K562 (cell line): Measurements from ENCODE around the gene BSN. TPM values are rescaled to one million over a fixed set of nuclear protein-coding genes. Genes with fewer than 3 reads are reported as not detected.

Experiments
- CXXC5 ChIP-seq: fragments of 250-450 bp; sonication (Bioruptor Pico); IDR thresholded peaks from 2 replicates; pipeline ENCODE4 v1.8.0; 2022; ENCODE audit warnings: inconsistent platforms, mild to moderate bottlenecking, moderate library complexity
- NR2C2 ChIP-seq, 2 experiments: fragments of 200-800 bp in 1 of 2; sonication (Bioruptor generic) in 1 of 2; sonication (generic) in 1 of 2; formaldehyde crosslinking in 1 of 2; IDR thresholded peaks; 2 replicates each; pipeline versions ENCODE4 v1.6.1 to v1.8.0; 2016 to 2022; ENCODE audit warnings: mild to moderate bottlenecking in 1 of 2, missing compliant biosample characterization in 1 of 2, missing genetic modification characterization in 1 of 2, missing genetic modification reagents in 1 of 2
- PTRF ChIP-seq: fragments of 450-650 bp; IDR thresholded peaks from 2 replicates; pipeline ENCODE4 v1.6.1; 2016; ENCODE audit warnings: mild to moderate bottlenecking, missing genetic modification characterization, missing compliant biosample characterization
- SIN3A ChIP-seq, 2 experiments: fragments of 150-350 bp in 1 of 2; IDR thresholded peaks; 2 replicates each; pipeline ENCODE4 v1.6.1; 2011 to 2016; ENCODE audit warnings: borderline replicate concordance in 2 of 2, low read depth in 2 of 2, low read length in 2 of 2, mild to moderate bottlenecking in 2 of 2, moderate library complexity in 2 of 2; ENCODE audit not compliant: control insufficient read depth in 1 of 2
- ZNF263 ChIP-seq: sonication (generic); formaldehyde crosslinking; IDR thresholded peaks from 2 replicates; pipeline ENCODE4 v1.8.0; 2022; ENCODE audit warnings: mild to moderate bottlenecking, missing genetic modification reagents, borderline replicate concordance
- polyA plus RNA-seq, 8 experiments: library from polyadenylated mRNA; depleted of rRNA in 4 of 8; stranded (reverse) in 5 of 8; unstranded in 3 of 8; fragments of >200 nt; fragmentation: Nextera tagmentation in 2 of 8; fragmentation: Illumina TruSeq in 1 of 8; extraction: Ambion mirVana in 2 of 8; extraction: Trizol in 1 of 8; gene quantifications; 2 replicates each; pipeline versions ENCODE4 v1.2.1 to v1.2.3, GENCODE V29; 2011 to 2014; ENCODE audit warnings: inconsistent platforms in 1 of 8, missing spikeins in 1 of 8
- total RNA-seq, 7 experiments: library from RNA; depleted of rRNA in 6 of 7; stranded (reverse); fragments of >200 nt in 6 of 7; fragmentation: Illumina TruSeq in 2 of 7; extraction: Trizol in 2 of 7; gene quantifications; 2 replicates each; pipeline versions ENCODE4 v1.2.1 to v1.2.3, GENCODE V29; 2011 to 2021; ENCODE audit warnings: low replicate concordance in 1 of 7
- TF ChIP-seq, protein P1 (sequence below), 2 experiments: fragments of 200-800 bp in 1 of 2; sonication (Bioruptor generic) in 1 of 2; sonication (generic) in 1 of 2; formaldehyde crosslinking in 1 of 2; IDR thresholded peaks in 1 of 2; conservative IDR thresholded peaks in 1 of 2; 2 replicates each; pipeline versions ENCODE4 v1.5.0 to v1.6.1; 2016 to 2020; ENCODE audit warnings: missing compliant biosample characterization in 1 of 2, missing genetic modification characterization in 1 of 2, missing genetic modification reagents in 1 of 2
- TF ChIP-seq, protein P2 (sequence below), 2 experiments: IDR thresholded peaks; 2 replicates each; pipeline ENCODE4 v1.6.1; 2011; ENCODE audit warnings: borderline replicate concordance in 1 of 2, control low read depth in 1 of 2, low read depth in 1 of 2, low read length in 1 of 2, mild to moderate bottlenecking in 1 of 2, mixed read lengths in 1 of 2, moderate library complexity in 1 of 2; ENCODE audit not compliant: insufficient read depth in 1 of 2, insufficient read length in 1 of 2, poor library complexity in 1 of 2, severe bottlenecking in 1 of 2; ENCODE audit errors: extremely low read depth in 1 of 2
- TF ChIP-seq, protein P3 (sequence below), 2 experiments: IDR thresholded peaks; 2 replicates each; pipeline ENCODE4 v1.6.1; 2012; ENCODE audit warnings: improper control_type of control experiment in 2 of 2, low read depth in 2 of 2, low read length in 2 of 2, borderline replicate concordance in 1 of 2
- TF ChIP-seq, protein P4 (sequence below): conservative IDR thresholded peaks from 2 replicates; pipeline ENCODE4 v1.6.1; 2011; ENCODE audit warnings: low read depth, mild to moderate bottlenecking, low read length; ENCODE audit not compliant: control insufficient read depth

The BSN gene
- total and polyA plus RNA-seq, 9 of the 15 experiments (the other 6 are each of a cell fraction or from before 2014, with no cell fraction given) = 0.03 to 1.5 (median 0.29) TPM

DNA sequence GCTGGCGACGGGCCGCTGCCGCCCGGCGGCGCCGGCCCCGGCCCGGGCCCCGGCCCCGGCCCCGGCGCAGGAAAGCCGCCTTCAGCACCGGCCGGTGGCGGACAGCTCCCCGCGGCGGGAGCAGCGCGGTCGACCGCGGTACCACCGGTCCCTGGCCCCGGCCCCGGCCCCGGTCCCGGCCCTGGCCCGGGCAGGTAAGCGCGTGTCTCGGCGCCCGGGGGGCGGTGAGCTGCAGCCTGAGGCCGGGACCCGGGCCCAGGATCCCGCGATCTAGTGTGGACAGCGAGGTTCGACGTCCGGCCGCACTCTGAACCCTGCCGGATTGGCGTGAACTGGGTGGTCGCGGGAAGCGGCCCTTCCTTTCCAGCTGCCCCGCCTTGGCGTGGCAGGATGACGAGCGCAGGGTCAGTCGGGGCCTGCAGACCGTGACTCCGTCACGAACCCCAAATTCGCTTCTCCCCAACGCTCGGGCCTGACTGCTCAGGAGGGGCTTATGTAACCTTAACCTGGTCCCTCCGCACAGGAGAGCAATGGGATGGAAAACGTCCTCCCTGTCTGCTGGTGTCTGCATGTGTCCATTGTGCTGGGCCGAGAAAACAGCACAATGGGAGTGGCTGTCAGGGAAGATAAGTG, 472 bp downstream of the BSN start (continued):
- TF ChIP-seq, protein P1, sequence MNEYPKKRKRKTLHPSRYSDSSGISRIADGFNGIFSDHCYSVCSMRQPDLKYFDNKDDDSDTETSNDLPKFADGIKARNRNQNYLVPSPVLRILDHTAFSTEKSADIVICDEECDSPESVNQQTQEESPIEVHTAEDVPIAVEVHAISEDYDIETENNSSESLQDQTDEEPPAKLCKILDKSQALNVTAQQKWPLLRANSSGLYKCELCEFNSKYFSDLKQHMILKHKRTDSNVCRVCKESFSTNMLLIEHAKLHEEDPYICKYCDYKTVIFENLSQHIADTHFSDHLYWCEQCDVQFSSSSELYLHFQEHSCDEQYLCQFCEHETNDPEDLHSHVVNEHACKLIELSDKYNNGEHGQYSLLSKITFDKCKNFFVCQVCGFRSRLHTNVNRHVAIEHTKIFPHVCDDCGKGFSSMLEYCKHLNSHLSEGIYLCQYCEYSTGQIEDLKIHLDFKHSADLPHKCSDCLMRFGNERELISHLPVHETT (CRISPR knock-in tag; conservative IDR thresholded peaks at IDR 0.05 in 1 of 2, IDR thresholded peaks at IDR 0.05 in 1 of 2) = peak in 1 of 2 experiments; percentile 94; a peak in 2 of 4 replicates
- TF ChIP-seq ZNF263 (CRISPR knock-in tag) (0 out of 2 replicates have a peak, but pooled peaks have one; percentile 34), PTRF (tag) (no peak), NR2C2 (CRISPR knock-in tag; IDR thresholded peaks at IDR 0.05) (no peak), NR2C2 (tag; IDR thresholded peaks at IDR 0.05) (peak; percentile 16; the same call in 1 of the 2 replicates), SIN3A (IDR thresholded peaks at IDR 0.05; ENCODE audit: borderline replicate concordance in 2 of 2, control insufficient read depth in 1 of 2, low read depth in 2 of 2, low read length in 2 of 2) (peak; percentile 82 to 98; a peak in 3 of 4 replicates), CXXC5 (CRISPR knock-in tag) (peak; percentile 57)
- TF ChIP-seq, protein P2, sequence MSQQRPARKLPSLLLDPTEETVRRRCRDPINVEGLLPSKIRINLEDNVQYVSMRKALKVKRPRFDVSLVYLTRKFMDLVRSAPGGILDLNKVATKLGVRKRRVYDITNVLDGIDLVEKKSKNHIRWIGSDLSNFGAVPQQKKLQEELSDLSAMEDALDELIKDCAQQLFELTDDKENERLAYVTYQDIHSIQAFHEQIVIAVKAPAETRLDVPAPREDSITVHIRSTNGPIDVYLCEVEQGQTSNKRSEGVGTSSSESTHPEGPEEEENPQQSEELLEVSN (IDR thresholded peaks at IDR 0.05; ENCODE audit: borderline replicate concordance in 1 of 2, extremely low read depth in 1 of 2, insufficient read depth in 1 of 2, insufficient read length in 1 of 2, low read depth in 1 of 2, low read length in 1 of 2, poor library complexity in 1 of 2, severe bottlenecking in 1 of 2) = peak in 1 of 2 experiments; percentile 57
- TF ChIP-seq, protein P3, sequence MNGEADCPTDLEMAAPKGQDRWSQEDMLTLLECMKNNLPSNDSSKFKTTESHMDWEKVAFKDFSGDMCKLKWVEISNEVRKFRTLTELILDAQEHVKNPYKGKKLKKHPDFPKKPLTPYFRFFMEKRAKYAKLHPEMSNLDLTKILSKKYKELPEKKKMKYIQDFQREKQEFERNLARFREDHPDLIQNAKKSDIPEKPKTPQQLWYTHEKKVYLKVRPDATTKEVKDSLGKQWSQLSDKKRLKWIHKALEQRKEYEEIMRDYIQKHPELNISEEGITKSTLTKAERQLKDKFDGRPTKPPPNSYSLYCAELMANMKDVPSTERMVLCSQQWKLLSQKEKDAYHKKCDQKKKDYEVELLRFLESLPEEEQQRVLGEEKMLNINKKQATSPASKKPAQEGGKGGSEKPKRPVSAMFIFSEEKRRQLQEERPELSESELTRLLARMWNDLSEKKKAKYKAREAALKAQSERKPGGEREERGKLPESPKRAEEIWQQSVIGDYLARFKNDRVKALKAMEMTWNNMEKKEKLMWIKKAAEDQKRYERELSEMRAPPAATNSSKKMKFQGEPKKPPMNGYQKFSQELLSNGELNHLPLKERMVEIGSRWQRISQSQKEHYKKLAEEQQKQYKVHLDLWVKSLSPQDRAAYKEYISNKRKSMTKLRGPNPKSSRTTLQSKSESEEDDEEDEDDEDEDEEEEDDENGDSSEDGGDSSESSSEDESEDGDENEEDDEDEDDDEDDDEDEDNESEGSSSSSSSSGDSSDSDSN (IDR thresholded peaks at IDR 0.05; ENCODE audit: borderline replicate concordance in 1 of 2, low read depth in 2 of 2, low read length in 2 of 2) = peak in 1 of 2 experiments; percentile 82; a peak in 1 of 4 replicates
- TF ChIP-seq, protein P4, sequence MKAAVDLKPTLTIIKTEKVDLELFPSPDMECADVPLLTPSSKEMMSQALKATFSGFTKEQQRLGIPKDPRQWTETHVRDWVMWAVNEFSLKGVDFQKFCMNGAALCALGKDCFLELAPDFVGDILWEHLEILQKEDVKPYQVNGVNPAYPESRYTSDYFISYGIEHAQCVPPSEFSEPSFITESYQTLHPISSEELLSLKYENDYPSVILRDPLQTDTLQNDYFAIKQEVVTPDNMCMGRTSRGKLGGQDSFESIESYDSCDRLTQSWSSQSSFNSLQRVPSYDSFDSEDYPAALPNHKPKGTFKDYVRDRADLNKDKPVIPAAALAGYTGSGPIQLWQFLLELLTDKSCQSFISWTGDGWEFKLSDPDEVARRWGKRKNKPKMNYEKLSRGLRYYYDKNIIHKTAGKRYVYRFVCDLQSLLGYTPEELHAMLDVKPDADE = peak; percentile 66; the same call in 1 of the 2 replicates
